ENCODE results near the gene FBXW8.

GRCh38 chr12:116990329-116990728 is 79.6 kb downstream of the FBXW8 start:
- no peak for TF ChIP-seq CTCF (IDR thresholded peaks at IDR 0.05)
- TF ChIP-seq POLR2A (IDR thresholded peaks at IDR 0.05): no peak
- no peak for TF ChIP-seq POLR2AphosphoS5 (IDR thresholded peaks at IDR 0.05)
- TF ChIP-seq EP300 (IDR thresholded peaks at IDR 0.05): no peak
